IMR-90 (cell line): Measurements from ENCODE around the gene AGTPBP1. TPM values are rescaled to one million over a fixed set of nuclear protein-coding genes. Genes with fewer than 3 reads are reported as not detected.
A peak's percentile ranks its signal among the peaks of the same experiment; 100 is the strongest.
"Not testable (repeated sequence)": the region's sequence is repeated elsewhere in the genome, so short reads cannot be mapped to it uniquely, and the experiment has no call there.

Source experiments
- ATAC-seq: fragments of 200-7000 bp; cut with Tn5 transposase; 2 replicates; pipeline ENCODE4 v1.9.1; 2020; ENCODE audit warnings: low read depth, mild to moderate bottlenecking, moderate library complexity
- BruUV-seq: library from RNA; stranded (reverse); fragments of 400-500 nt; replicated peaks from 2 replicates; lab custom pipeline; 2021; lab: Mats Ljungman, UMichigan
- CTCF ChIA-PET: fragments of 300-600 bp; formaldehyde crosslinking; extraction: SDS; loops from one replicate; lab custom pipeline; 2021; ENCODE audit warnings: antibody characterized with exemption; lab: Yijun Ruan, JAX
- POLR2A ChIA-PET: fragments of 300-600 bp; sonication (Branson Sonifier 250); formaldehyde crosslinking; loops from one replicate; lab custom pipeline; 2022; ENCODE audit warnings: antibody characterized with exemption; ENCODE audit not compliant: unreplicated experiment; lab: Charles Lee
- DNase-seq: peaks from one replicate; pipeline ENCODE4 v3.0.0; 2013
- H2AFZ ChIP-seq: replicated peaks from 2 replicates; pipeline ENCODE3; 2013; ENCODE audit warnings: low read length, mild to moderate bottlenecking; ENCODE audit not compliant: poor library complexity
- H2AK5ac ChIP-seq: 2 replicates; pipeline ENCODE4 v1.6.1; 2013; ENCODE audit warnings: low read depth, low read length, inconsistent platforms
- H2AK9ac ChIP-seq: replicated peaks from 2 replicates; pipeline ENCODE3; 2013; ENCODE audit warnings: mild to moderate bottlenecking, low read depth, low read length, moderate library complexity; ENCODE audit not compliant: poor library complexity
- H2BK120ac ChIP-seq: 2 replicates; pipeline ENCODE4 v1.6.1; 2013; ENCODE audit warnings: low read depth, low read length, inconsistent platforms
- H2BK15ac ChIP-seq: 3 replicates; pipeline ENCODE4 v1.6.1; 2013; ENCODE audit warnings: low read depth, low read length, inconsistent platforms
- H2BK20ac ChIP-seq: 2 replicates; pipeline ENCODE4 v1.6.1; 2013; ENCODE audit warnings: low read depth, mild to moderate bottlenecking, inconsistent platforms, low read length, moderate library complexity
- H2BK5ac ChIP-seq: 2 replicates; pipeline ENCODE4 v1.6.1; 2013; ENCODE audit warnings: mild to moderate bottlenecking, low read depth, low read length, inconsistent platforms; ENCODE audit not compliant: poor library complexity, severe bottlenecking
- H3K14ac ChIP-seq: replicated peaks from 2 replicates; pipeline ENCODE4 v1.6.1; 2013; ENCODE audit warnings: low read depth, low read length, inconsistent platforms
- H3K18ac ChIP-seq: 2 replicates; pipeline ENCODE4 v1.6.1; 2013; ENCODE audit warnings: low read depth, low read length, control low read depth
- H3K23ac ChIP-seq: 2 replicates; pipeline ENCODE4 v1.6.1; 2013; ENCODE audit warnings: low read depth, low read length, inconsistent platforms
- H3K27ac ChIP-seq: 2 replicates; pipeline ENCODE4 v1.5.1; 2013; ENCODE audit warnings: mild to moderate bottlenecking, control low read depth, low read length; ENCODE audit not compliant: insufficient read depth
- H3K27me3 ChIP-seq: 2 replicates; pipeline ENCODE4 v1.6.1; 2013; ENCODE audit warnings: low read length; ENCODE audit not compliant: control insufficient read depth, insufficient read depth
- H3K36me3 ChIP-seq: 2 replicates; pipeline ENCODE4 v1.6.1; 2013; ENCODE audit warnings: low read length, mixed read lengths; ENCODE audit not compliant: control insufficient read depth, insufficient read depth
- H3K4ac ChIP-seq: 2 replicates; pipeline ENCODE4 v1.6.1; 2013; ENCODE audit warnings: low read depth, low read length, inconsistent platforms
- H3K4me1 ChIP-seq: 2 replicates; pipeline ENCODE4 v1.6.1; 2013; ENCODE audit warnings: low read length, mixed read lengths; ENCODE audit not compliant: control insufficient read depth, insufficient read depth
- H3K4me2 ChIP-seq: 2 replicates; pipeline ENCODE4 v1.6.1; 2013; ENCODE audit warnings: low read depth, mild to moderate bottlenecking, control low read depth, low read length, moderate library complexity
- H3K4me3 ChIP-seq: 2 replicates; pipeline ENCODE4 v1.5.1; 2013; ENCODE audit warnings: low read depth, mild to moderate bottlenecking, control low read depth, low read length, moderate library complexity; ENCODE audit not compliant: insufficient read depth
- H3K56ac ChIP-seq: 2 replicates; pipeline ENCODE4 v1.6.1; 2013; ENCODE audit warnings: low read length, inconsistent platforms; ENCODE audit not compliant: insufficient read depth; ENCODE audit errors: extremely low read depth
- H3K79me1 ChIP-seq, 2 experiments: 2 replicates each; pipeline ENCODE4 v1.6.1; 2013; ENCODE audit warnings: low read length in 2 of 2, inconsistent platforms in 1 of 2, low read depth in 1 of 2
- H3K9ac ChIP-seq: 2 replicates; pipeline ENCODE4 v1.6.1; 2013; ENCODE audit warnings: low read depth, low read length, control low read depth
- H3K9me1 ChIP-seq: 2 replicates; pipeline ENCODE4 v1.6.1; 2013; ENCODE audit warnings: low read length, inconsistent platforms; ENCODE audit not compliant: insufficient read depth
- H3K9me3 ChIP-seq: 2 replicates; pipeline ENCODE4 v1.6.1; 2013; ENCODE audit warnings: low read length; ENCODE audit not compliant: control insufficient read depth, insufficient read depth
- H4K20me1 ChIP-seq: 2 replicates; pipeline ENCODE4 v1.6.1; 2013; ENCODE audit warnings: low read length, inconsistent platforms; ENCODE audit not compliant: insufficient read depth
- H4K5ac ChIP-seq: 2 replicates; pipeline ENCODE4 v1.6.1; 2013; ENCODE audit warnings: mild to moderate bottlenecking, low read depth, low read length, control low read depth
- H4K8ac ChIP-seq, 2 experiments: 2 replicates each; pipeline ENCODE4 v1.6.1; 2013; ENCODE audit warnings: low read depth in 2 of 2, low read length in 2 of 2, control low read depth in 1 of 2, inconsistent platforms in 1 of 2
- H4K91ac ChIP-seq: 2 replicates; pipeline ENCODE4 v1.6.1; 2013; ENCODE audit warnings: low read depth, low read length, inconsistent platforms; ENCODE audit not compliant: insufficient read depth
- RAD21 ChIP-seq: IDR thresholded peaks from 2 replicates; pipeline ENCODE4 v1.6.1; 2012; ENCODE audit warnings: low read length, improper control_type of control experiment
- WGBS, 2 experiments: methylation state at CpG; one replicate each; pipeline versions ENCODE4 v1.1.5 to v1.1.7; 2013; ENCODE audit warnings: missing lambda C conversion rate in 2 of 2; ENCODE audit not compliant: insufficient read length in 1 of 2; ENCODE audit errors: extremely low coverage in 2 of 2; 5-methylcytosine and 5-hydroxymethylcytosine counted together
- dilution Hi-C: fragments of 300-500 bp; cut with HindIII; formaldehyde crosslinking; loops from one replicate; pipeline ENCODE4 v1.14.3; 2018; ENCODE audit warnings: low sequenced_read_pairs; ENCODE audit not compliant: unreplicated experiment
- in situ Hi-C: fragments of 300-500 bp; cut with MboI; formaldehyde crosslinking; loops from 3 replicates; pipeline ENCODE4 v1.14.3; 2019; ENCODE audit warnings: low sequenced_read_pairs, inconsistent platforms, mixed read lengths
- intact Hi-C: fragments of 100-400 bp; cut with micrococcal nuclease; formaldehyde crosslinking; loops from 2 replicates; pipeline ENCODE4 v1.10.0; 2022
- polyA plus RNA-seq, 3 experiments: library from polyadenylated mRNA; depleted of rRNA; stranded (reverse); fragments of >200 nt; gene quantifications; 2 replicates each; pipeline ENCODE4 v1.2.3, GENCODE V29; 2012; ENCODE audit warnings: low replicate concordance in 1 of 3
- total RNA-seq: library from RNA; depleted of rRNA; stranded (reverse); fragments of >200 nt; gene quantifications from 2 replicates; pipeline ENCODE4 v1.2.3, GENCODE V29; 2012

The AGTPBP1 gene
- total and polyA plus RNA-seq, 2 of the 4 experiments (the other 2 are of a cell fraction): 3.3 to 9.0 TPM

DNA sequence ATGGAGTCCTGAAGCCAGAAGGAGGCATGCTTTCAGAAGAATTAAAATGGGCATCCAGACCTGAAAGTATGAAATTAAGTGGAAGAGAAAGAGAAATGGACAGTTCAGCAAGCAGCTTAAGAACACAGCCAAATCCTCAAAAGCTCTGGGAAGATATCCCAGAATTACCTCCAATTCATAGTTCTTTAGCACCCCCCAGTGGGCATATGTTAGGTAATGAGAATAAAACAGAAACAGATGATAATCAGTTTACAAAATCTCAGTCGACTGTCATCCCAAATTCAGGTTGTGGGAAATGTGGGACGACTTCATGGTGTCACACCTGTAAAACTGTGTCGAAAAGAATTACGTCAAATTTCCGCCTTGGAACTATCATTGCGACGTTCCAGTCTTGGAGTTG is 44.4 kb upstream of the AGTPBP1 start:
- H4K91ac ChIP-seq, H3K14ac ChIP-seq, H2AK5ac ChIP-seq, H3K4me2 ChIP-seq, CTCF ChIA-PET, H3K56ac ChIP-seq, H4K20me1 ChIP-seq, H3K9ac ChIP-seq, BruUV-seq, H4K5ac ChIP-seq, H2AK9ac ChIP-seq, H3K36me3 ChIP-seq, POLR2A ChIA-PET, H3K9me1 ChIP-seq, H3K27ac ChIP-seq, H2BK5ac ChIP-seq, H3K4me1 ChIP-seq, H4K8ac ChIP-seq, H3K9me3 ChIP-seq, H2BK120ac ChIP-seq, H2BK15ac ChIP-seq, DNase-seq, H3K18ac ChIP-seq, dilution Hi-C loops, H2AFZ ChIP-seq, H3K79me1 ChIP-seq, H3K4me3 ChIP-seq, H3K23ac ChIP-seq, H3K27me3 ChIP-seq, H2BK20ac ChIP-seq, H3K4ac ChIP-seq: not testable (repeated sequence)
- peak; percentile 77 for ATAC-seq
- intact Hi-C loops (loop anchor here (2.0 to 5.0 kb wide), 2 partner anchors 169 to 1389 kb away; no protein-coding TSS in a partner anchor), in situ Hi-C loops (loop anchor here (10.0 kb wide), 1 partner anchor 1391 kb away; no protein-coding TSS in a partner anchor)
- 0 out of 2 replicates have a peak, but pooled peaks have one; percentile 20 for TF ChIP-seq RAD21
- no CpG with 5 or more reads among the region's 7 CpGs for WGBS, 2 experiments

- H3K14ac ChIP-seq, ATAC-seq, H3K9me3 ChIP-seq, H4K5ac ChIP-seq, H3K4me2 ChIP-seq, H3K9me1 ChIP-seq, BruUV-seq, H3K4ac ChIP-seq, H3K27ac ChIP-seq, H2AK9ac ChIP-seq, in situ Hi-C loops, H2BK5ac ChIP-seq, POLR2A ChIA-PET, H2AK5ac ChIP-seq, H3K4me3 ChIP-seq, CTCF ChIA-PET, H3K27me3 ChIP-seq, H4K20me1 ChIP-seq, H4K91ac ChIP-seq, H2BK20ac ChIP-seq, H3K9ac ChIP-seq, H3K23ac ChIP-seq, DNase-seq, intact Hi-C loops, H2BK120ac ChIP-seq, H4K8ac ChIP-seq, H3K4me1 ChIP-seq, H2BK15ac ChIP-seq, H3K56ac ChIP-seq, H2AFZ ChIP-seq, H3K18ac ChIP-seq, H3K36me3 ChIP-seq, H3K79me1 ChIP-seq, dilution Hi-C loops: not testable (repeated sequence)
- WGBS, 2 experiments: no CpG with 5 or more reads among the region's 7 CpGs
Observed at GRCh38 chr9:85773844-85774243, 32.1 kb upstream of the AGTPBP1 start.
